Astrocyte (in vitro differentiated cells and primary cell): ENCODE data around the gene KRT72. TPM values are rescaled to one million over a fixed set of nuclear protein-coding genes. Genes with fewer than 3 reads are reported as not detected.

Experiments
- DNase-seq: peaks from one replicate; pipeline ENCODE4 v3.0.0-alpha.2; 2010; ENCODE audit warnings: low read depth
- FAIRE-seq: peaks from 2 replicates; lab custom pipeline; 2011; peaks lifted over from hg19 to GRCh38; lab: Jason Lieb, UNC
- H2AFZ ChIP-seq: 2 replicates; pipeline ENCODE4 v1.6.0; 2012; ENCODE audit warnings: low read depth, low read length, inconsistent platforms
- H3K27ac ChIP-seq: 2 replicates; pipeline ENCODE4 v1.5.1; 2011; ENCODE audit warnings: low read depth, low read length, inconsistent platforms
- H3K27me3 ChIP-seq: 2 replicates; pipeline ENCODE4 v1.6.0; 2011; ENCODE audit warnings: low read length, inconsistent platforms; ENCODE audit not compliant: insufficient read depth
- H3K36me3 ChIP-seq: 2 replicates; pipeline ENCODE4 v1.5.1; 2011; ENCODE audit warnings: low read length, inconsistent platforms; ENCODE audit not compliant: insufficient read depth
- H3K4me1 ChIP-seq: 2 replicates; pipeline ENCODE4 v1.5.1; 2011; ENCODE audit warnings: low read length, inconsistent platforms; ENCODE audit not compliant: insufficient read depth
- H3K4me2 ChIP-seq: 2 replicates; pipeline ENCODE4 v1.6.0; 2012; ENCODE audit warnings: low read length, inconsistent platforms
- H3K4me3 ChIP-seq: 2 replicates; pipeline ENCODE4 v1.5.1; 2011; ENCODE audit warnings: low read depth, mild to moderate bottlenecking, low read length, inconsistent platforms; ENCODE audit not compliant: insufficient read depth
- H3K79me2 ChIP-seq: 2 replicates; pipeline ENCODE4 v1.6.0; 2012; ENCODE audit warnings: mild to moderate bottlenecking, low read length, inconsistent platforms; ENCODE audit not compliant: insufficient read depth
- H3K9ac ChIP-seq: 2 replicates; pipeline ENCODE4 v1.6.0; 2012; ENCODE audit warnings: mild to moderate bottlenecking, low read length, inconsistent platforms
- H3K9me3 ChIP-seq: 2 replicates; pipeline ENCODE4 v1.5.1; 2012; ENCODE audit warnings: low read depth, mild to moderate bottlenecking, low read length, inconsistent platforms; ENCODE audit not compliant: insufficient read depth
- H4K20me1 ChIP-seq: 2 replicates; pipeline ENCODE4 v1.6.0; 2012; ENCODE audit warnings: low read length, inconsistent platforms; ENCODE audit not compliant: insufficient read depth
- H3K27ac Mint-ChIP-seq: one replicate; pipeline ENCODE4 v1.8.0; 2021; ENCODE audit warnings: mild to moderate bottlenecking, mixed read lengths; ENCODE audit not compliant: unreplicated experiment
- H3K27me3 Mint-ChIP-seq: one replicate; pipeline ENCODE4 v1.8.0; 2021; ENCODE audit warnings: low read depth, mixed read lengths; ENCODE audit not compliant: unreplicated experiment
- H3K36me3 Mint-ChIP-seq: one replicate; pipeline ENCODE4 v1.8.0; 2021; ENCODE audit warnings: low read depth, mixed read lengths; ENCODE audit not compliant: unreplicated experiment
- H3K4me1 Mint-ChIP-seq: one replicate; pipeline ENCODE4 v1.8.0; 2021; ENCODE audit warnings: low read depth, mixed read lengths; ENCODE audit not compliant: unreplicated experiment
- H3K4me3 Mint-ChIP-seq: one replicate; pipeline ENCODE4 v1.8.0; 2021; ENCODE audit warnings: mild to moderate bottlenecking, moderate library complexity, mixed read lengths; ENCODE audit not compliant: unreplicated experiment
- H3K9me3 Mint-ChIP-seq: one replicate; pipeline ENCODE4 v1.8.0; 2021; ENCODE audit warnings: mild to moderate bottlenecking, mixed read lengths; ENCODE audit not compliant: unreplicated experiment
- CTCF ChIP-seq: IDR thresholded peaks from 2 replicates; pipeline ENCODE4 v1.5.1; 2011; ENCODE audit warnings: low read depth, mild to moderate bottlenecking, inconsistent platforms, low read length, moderate library complexity; ENCODE audit not compliant: insufficient read depth
- EZH2 ChIP-seq: IDR thresholded peaks from 2 replicates; pipeline ENCODE4 v1.6.1; 2012; ENCODE audit warnings: mild to moderate bottlenecking, low read length, inconsistent platforms; ENCODE audit not compliant: insufficient read depth
- total RNA-seq: library from RNA; stranded (reverse); gene quantifications from 2 replicates; pipeline ENCODE4 v1.2.1, GENCODE V29; 2021

KRT72 gene
- total RNA-seq, 1 donor from 2014 or later = not detected

DNA sequence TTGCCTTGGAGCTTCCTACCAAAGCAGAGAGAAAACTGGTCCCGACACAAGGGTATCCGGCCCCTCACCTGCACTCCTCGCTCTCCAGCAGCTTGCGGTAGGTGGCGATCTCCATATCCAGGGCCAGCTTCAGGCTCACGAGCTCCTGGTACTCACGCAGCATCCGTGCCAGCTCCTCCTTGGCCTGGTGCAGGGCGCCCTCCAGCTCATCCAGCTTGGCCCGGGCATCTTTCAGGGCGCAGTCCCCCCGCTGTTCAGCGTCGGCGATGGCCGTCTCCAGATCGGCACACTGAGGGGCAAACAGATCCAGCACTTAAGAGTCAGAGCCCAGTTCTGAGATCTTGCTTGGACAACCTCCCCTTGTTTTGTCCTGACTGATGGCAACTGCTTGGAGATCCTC is 13.7 kb downstream of the KRT72 start:
- Mint-ChIP-seq H3K27me3 (peaks cover 67% of the 10 kb centered on the region), H3K4me3 (no peak overlapping the region), H3K4me1 (peaks cover 7% of the 10 kb centered on the region), H3K27ac (no peak overlapping the region), H3K36me3 (peaks cover 1% of the 10 kb centered on the region), H3K9me3 (peaks cover 12% of the 10 kb centered on the region)
- H3K4me2 ChIP-seq = no peak overlapping the region
- DNase-seq (no peak), FAIRE-seq (no peak)
- no peaks in the 10 kb centered on the region for H3K79me2 ChIP-seq
- no peaks in the 10 kb centered on the region for H3K4me1 ChIP-seq
- no peaks in the 10 kb centered on the region for H3K36me3 ChIP-seq
- H3K9me3 ChIP-seq = no peaks in the 10 kb centered on the region
- H2AFZ ChIP-seq = no peak overlapping the region
- TF ChIP-seq CTCF (no peak), EZH2 (no peak)
- no peaks in the 10 kb centered on the region for H4K20me1 ChIP-seq
- no peak overlapping the region for H3K9ac ChIP-seq
- no peak overlapping the region for H3K27ac ChIP-seq
- H3K27me3 ChIP-seq = peaks cover 2% of the 10 kb centered on the region
- no peak overlapping the region for H3K4me3 ChIP-seq

DNA sequence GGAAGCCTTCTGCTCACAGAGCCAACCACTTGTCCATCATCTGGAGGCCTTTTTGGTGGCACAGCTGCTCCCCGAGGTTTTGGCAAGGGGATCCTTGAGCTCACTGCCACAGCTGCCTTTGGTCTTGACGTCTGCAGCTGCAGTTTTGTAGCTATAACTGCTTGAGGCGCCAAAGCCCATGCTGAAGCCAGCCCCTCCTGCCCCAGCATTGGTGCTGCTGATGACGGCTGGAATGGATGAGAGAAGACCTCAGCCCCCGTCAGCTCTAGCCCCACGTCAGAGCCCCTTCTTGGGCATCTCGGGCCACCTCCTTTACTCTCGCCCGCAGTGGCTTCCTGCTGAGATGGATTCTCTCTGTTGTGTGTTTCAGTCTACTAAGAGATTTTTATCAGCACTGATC is 15.3 kb downstream of the KRT72 start:
- Histone ChIP-seq H3K27me3 (peaks cover 4% of the 10 kb centered on the region), H3K27ac (no peak overlapping the region), H3K9me3 (no peaks in the 10 kb centered on the region), H3K4me3 (no peak overlapping the region), H2AFZ (no peak overlapping the region), H3K4me2 (no peak overlapping the region), H3K9ac (no peak overlapping the region), H3K36me3 (no peaks in the 10 kb centered on the region), H3K4me1 (no peaks in the 10 kb centered on the region), H4K20me1 (no peaks in the 10 kb centered on the region), H3K79me2 (no peaks in the 10 kb centered on the region)
- FAIRE-seq = no peak
- TF ChIP-seq EZH2 = no peak
- no peak for TF ChIP-seq CTCF
- no peak for DNase-seq
- no peak overlapping the region for H3K27ac Mint-ChIP-seq
- peaks cover 8% of the 10 kb centered on the region for H3K9me3 Mint-ChIP-seq
- peaks cover 16% of the 10 kb centered on the region for H3K4me1 Mint-ChIP-seq
- no peak overlapping the region for H3K4me3 Mint-ChIP-seq
- H3K36me3 Mint-ChIP-seq = peaks cover 1% of the 10 kb centered on the region
- H3K27me3 Mint-ChIP-seq = peaks cover 53% of the 10 kb centered on the region

- Histone ChIP-seq H3K4me2 (no peak overlapping the region), H3K27me3 (peaks cover 4% of the 10 kb centered on the region), H3K4me3 (no peak overlapping the region), H3K27ac (no peak overlapping the region), H2AFZ (no peak overlapping the region), H3K79me2 (no peaks in the 10 kb centered on the region), H3K9ac (no peak overlapping the region), H3K36me3 (no peaks in the 10 kb centered on the region), H4K20me1 (no peaks in the 10 kb centered on the region), H3K9me3 (no peaks in the 10 kb centered on the region), H3K4me1 (no peaks in the 10 kb centered on the region)
- H3K9me3 Mint-ChIP-seq = peaks cover 3% of the 10 kb centered on the region
- no peaks in the 10 kb centered on the region for H3K36me3 Mint-ChIP-seq
- no peak overlapping the region for H3K4me3 Mint-ChIP-seq
- no peak for TF ChIP-seq EZH2
- TF ChIP-seq CTCF = no peak
- DNase-seq (no peak), FAIRE-seq (no peak)
- peaks cover 53% of the 10 kb centered on the region for H3K27me3 Mint-ChIP-seq
- peaks cover 21% of the 10 kb centered on the region for H3K4me1 Mint-ChIP-seq
- no peak overlapping the region for H3K27ac Mint-ChIP-seq
Observed at GRCh38 chr12:52585066-52585465, 16.2 kb downstream of the KRT72 start.
